ENCODE results near the gene CSNK1G2.

CSNK1G2 gene

GRCh38 chr19:1913781-1914577 is 27.0 kb upstream of the CSNK1G2 start:
- Histone ChIP-seq H2AFZ (ENCODE audit: insufficient read depth, low read length, poor library complexity) (no peak overlapping the region), H3K36me3 (ENCODE audit: control insufficient read depth in 1 of 2, insufficient read depth in 2 of 2, low read length in 2 of 2) (peaks cover 63 to 72% of the 10 kb centered on the region in 2 experiments), H3K79me2 (ENCODE audit: control insufficient read depth, insufficient read depth, low read length, poor library complexity) (peaks cover 19% of the 10 kb centered on the region), H2BK5ac (ENCODE audit: low read depth, low read length, poor library complexity) (no peak overlapping the region), H3K18ac (ENCODE audit: low read length) (no peak overlapping the region), H3K4me2 (ENCODE audit: low read length) (no peak overlapping the region), H3K9me3 (ENCODE audit: insufficient read depth, low read depth, low read length) (peaks cover 4% of the 10 kb centered on the region), H2AK5ac (ENCODE audit: low read length) (no peak overlapping the region), H3K4me3 (ENCODE audit: low read depth, low read length) (no peak overlapping the region), H2BK12ac (ENCODE audit: low read length) (no peak overlapping the region), H3K4me1 (ENCODE audit: control insufficient read depth in 1 of 2, insufficient read depth in 2 of 2, low read length in 2 of 2) (peaks cover 4 to 10% of the 10 kb centered on the region in 2 experiments), H3K14ac (ENCODE audit: low read length) (no peak overlapping the region), H3K27me3 (ENCODE audit: insufficient read depth, low read length) (no peaks in the 10 kb centered on the region), H3K79me1 (ENCODE audit: low read length) (no peaks in the 10 kb centered on the region), H3K9ac (ENCODE audit: low read length) (no peak overlapping the region), H4K8ac (ENCODE audit: low read depth, low read length) (no peak overlapping the region), H3K27ac (ENCODE audit: low read depth, low read length) (no peak overlapping the region), H4K12ac (ENCODE audit: low read depth, low read length) (no peak overlapping the region), H4K91ac (ENCODE audit: low read depth, low read length) (no peak overlapping the region), H2BK120ac (ENCODE audit: insufficient read depth, low read length, poor library complexity) (no peak overlapping the region), H3K4ac (ENCODE audit: low read depth, low read length) (peak overlapping the region; percentile 12), H3K23ac (ENCODE audit: low read length) (no peak overlapping the region)
- no peak for DNase-seq
- no CpG with 5 or more reads among the region's 23 CpGs for WGBS (ENCODE audit: extremely low coverage, insufficient coverage, insufficient read length)

- peaks cover 9% of the 10 kb centered on the region for H3K79me2 ChIP-seq (ENCODE audit: control insufficient read depth, insufficient read depth, low read length, poor library complexity)
- no peak overlapping the region for H3K23ac ChIP-seq (ENCODE audit: low read length)
- H3K27me3 ChIP-seq (ENCODE audit: insufficient read depth, low read length) = no peaks in the 10 kb centered on the region
- no peak overlapping the region for H2AK5ac ChIP-seq (ENCODE audit: low read length)
- no peaks in the 10 kb centered on the region for H3K79me1 ChIP-seq (ENCODE audit: low read length)
- H2BK5ac ChIP-seq (ENCODE audit: low read depth, low read length, poor library complexity) = no peak overlapping the region
- H4K8ac ChIP-seq (ENCODE audit: low read depth, low read length) = no peak overlapping the region
- H3K14ac ChIP-seq (ENCODE audit: low read length) = no peak overlapping the region
- peak overlapping the region; percentile 22 for H3K18ac ChIP-seq (ENCODE audit: low read length)
- H2AFZ ChIP-seq (ENCODE audit: insufficient read depth, low read length, poor library complexity) = no peak overlapping the region
- H3K4me3 ChIP-seq (ENCODE audit: low read depth, low read length) = no peak overlapping the region
- peaks cover 0 to 3% of the 10 kb centered on the region in 2 experiments for H3K4me1 ChIP-seq (ENCODE audit: control insufficient read depth in 1 of 2, insufficient read depth in 2 of 2, low read length in 2 of 2)
- H3K9ac ChIP-seq (ENCODE audit: low read length) = no peak overlapping the region
- H2BK12ac ChIP-seq (ENCODE audit: low read length) = no peak overlapping the region
- H3K9me3 ChIP-seq (ENCODE audit: insufficient read depth, low read depth, low read length) = peaks cover 4% of the 10 kb centered on the region
- H3K4me2 ChIP-seq (ENCODE audit: low read length) = no peak overlapping the region
- no peak overlapping the region for H2BK120ac ChIP-seq (ENCODE audit: insufficient read depth, low read length, poor library complexity)
- H3K36me3 ChIP-seq (ENCODE audit: control insufficient read depth in 1 of 2, insufficient read depth in 2 of 2, low read length in 2 of 2) = peaks cover 63 to 69% of the 10 kb centered on the region in 2 experiments
- no peak overlapping the region for H4K12ac ChIP-seq (ENCODE audit: low read depth, low read length)
- no peak overlapping the region for H4K91ac ChIP-seq (ENCODE audit: low read depth, low read length)
- H3K27ac ChIP-seq (ENCODE audit: low read depth, low read length) = no peak overlapping the region
- WGBS (ENCODE audit: extremely low coverage, insufficient coverage, insufficient read length) = no CpG with 5 or more reads among the region's 23 CpGs
- no peak overlapping the region for H3K4ac ChIP-seq (ENCODE audit: low read depth, low read length)
- DNase-seq = no peak
Observed at GRCh38 chr19:1914826-1915341, 26.1 kb upstream of the CSNK1G2 start.

- no peaks in the 10 kb centered on the region for H3K4me1 ChIP-seq (ENCODE audit: control insufficient read depth in 1 of 2, insufficient read depth in 2 of 2, low read length in 2 of 2)
- H2BK12ac ChIP-seq (ENCODE audit: low read length) = no peak overlapping the region
- no peak overlapping the region for H2BK120ac ChIP-seq (ENCODE audit: insufficient read depth, low read length, poor library complexity)
- H3K9me3 ChIP-seq (ENCODE audit: insufficient read depth, low read depth, low read length) = peaks cover 4% of the 10 kb centered on the region
- no CpG with 5 or more reads among the region's 17 CpGs for WGBS (ENCODE audit: extremely low coverage, insufficient coverage, insufficient read length)
- H3K14ac ChIP-seq (ENCODE audit: low read length) = no peak overlapping the region
- H2BK5ac ChIP-seq (ENCODE audit: low read depth, low read length, poor library complexity) = no peak overlapping the region
- DNase-seq = no peak
- no peak overlapping the region for H3K18ac ChIP-seq (ENCODE audit: low read length)
- H4K12ac ChIP-seq (ENCODE audit: low read depth, low read length) = no peak overlapping the region
- no peak overlapping the region for H3K4ac ChIP-seq (ENCODE audit: low read depth, low read length)
- no peaks in the 10 kb centered on the region for H3K27me3 ChIP-seq (ENCODE audit: insufficient read depth, low read length)
- no peak overlapping the region for H3K27ac ChIP-seq (ENCODE audit: low read depth, low read length)
- H3K4me3 ChIP-seq (ENCODE audit: low read depth, low read length) = no peak overlapping the region
- no peaks in the 10 kb centered on the region for H3K79me1 ChIP-seq (ENCODE audit: low read length)
- H3K79me2 ChIP-seq (ENCODE audit: control insufficient read depth, insufficient read depth, low read length, poor library complexity) = peaks cover 3% of the 10 kb centered on the region
- no peak overlapping the region for H4K91ac ChIP-seq (ENCODE audit: low read depth, low read length)
- H3K9ac ChIP-seq (ENCODE audit: low read length) = no peak overlapping the region
- no peak overlapping the region for H2AK5ac ChIP-seq (ENCODE audit: low read length)
- H2AFZ ChIP-seq (ENCODE audit: insufficient read depth, low read length, poor library complexity) = no peak overlapping the region
- no peak overlapping the region for H3K23ac ChIP-seq (ENCODE audit: low read length)
- peaks cover 81 to 84% of the 10 kb centered on the region in 2 experiments for H3K36me3 ChIP-seq (ENCODE audit: control insufficient read depth in 1 of 2, insufficient read depth in 2 of 2, low read length in 2 of 2)
- no peak overlapping the region for H4K8ac ChIP-seq (ENCODE audit: low read depth, low read length)
- no peak overlapping the region for H3K4me2 ChIP-seq (ENCODE audit: low read length)
Observed at GRCh38 chr19:1917146-1917545, 23.8 kb upstream of the CSNK1G2 start.

GRCh38 chr19:1917926-1918325 is 23.0 kb upstream of the CSNK1G2 start:
- Histone ChIP-seq H3K9me3 (ENCODE audit: insufficient read depth, low read depth, low read length) (peaks cover 10% of the 10 kb centered on the region), H2AFZ (ENCODE audit: insufficient read depth, low read length, poor library complexity) (no peak overlapping the region), H3K4me3 (ENCODE audit: low read depth, low read length) (no peak overlapping the region), H3K4ac (ENCODE audit: low read depth, low read length) (no peak overlapping the region), H2BK5ac (ENCODE audit: low read depth, low read length, poor library complexity) (no peak overlapping the region), H2BK12ac (ENCODE audit: low read length) (no peak overlapping the region), H4K12ac (ENCODE audit: low read depth, low read length) (no peak overlapping the region), H3K9ac (ENCODE audit: low read length) (no peak overlapping the region), H3K79me1 (ENCODE audit: low read length) (no peaks in the 10 kb centered on the region), H2BK120ac (ENCODE audit: insufficient read depth, low read length, poor library complexity) (no peak overlapping the region), H3K18ac (ENCODE audit: low read length) (no peak overlapping the region), H3K36me3 (ENCODE audit: control insufficient read depth in 1 of 2, insufficient read depth in 2 of 2, low read length in 2 of 2) (peaks cover 81 to 83% of the 10 kb centered on the region in 2 experiments), H2AK5ac (ENCODE audit: low read length) (no peak overlapping the region), H3K27ac (ENCODE audit: low read depth, low read length) (no peak overlapping the region), H4K8ac (ENCODE audit: low read depth, low read length) (no peak overlapping the region), H3K23ac (ENCODE audit: low read length) (no peak overlapping the region), H3K14ac (ENCODE audit: low read length) (no peak overlapping the region), H3K79me2 (ENCODE audit: control insufficient read depth, insufficient read depth, low read length, poor library complexity) (peaks cover 3% of the 10 kb centered on the region), H4K91ac (ENCODE audit: low read depth, low read length) (no peak overlapping the region), H3K27me3 (ENCODE audit: insufficient read depth, low read length) (no peaks in the 10 kb centered on the region), H3K4me2 (ENCODE audit: low read length) (no peak overlapping the region), H3K4me1 (ENCODE audit: control insufficient read depth in 1 of 2, insufficient read depth in 2 of 2, low read length in 2 of 2) (no peaks in the 10 kb centered on the region)
- no CpG with 5 or more reads among the region's 25 CpGs for WGBS (ENCODE audit: extremely low coverage, insufficient coverage, insufficient read length)
- no peak for DNase-seq
